Activated naive CD8-positive, alpha-beta T cell treated with anti-CD3 and anti-CD28 coated beads, Interleukin-2, amount 10 ng/mL, durations not matched to agents 7 days and 5 days (primary cell): ENCODE data around the gene DDX39B. TPM values are rescaled to one million over a fixed set of nuclear protein-coding genes. Genes with fewer than 3 reads are reported as not detected.
"Not testable (repeated sequence)": the region's sequence is repeated elsewhere in the genome, so short reads cannot be mapped to it uniquely, and the experiment has no call there.

Experiments used
- ATAC-seq: fragments of 150-1000 bp; cut with Tn5 transposase; one replicate; pipeline ENCODE4 v1.10.0; 2021; ENCODE audit warnings: low read depth, moderate library complexity
- POLR2A ChIA-PET: fragments of 350-600 bp; sonication (Branson Sonifier 250); formaldehyde crosslinking; loops from one replicate; lab custom pipeline; 2021; ENCODE audit warnings: antibody characterized with exemption; lab: Charles Lee
- DNase-seq: peaks from one replicate; pipeline ENCODE4 v3.0.0; 2021
- H3K27ac Mint-ChIP-seq: one replicate; pipeline ENCODE4 v1.8.0; 2022; ENCODE audit warnings: mild to moderate bottlenecking, mixed read lengths
- H3K27me3 Mint-ChIP-seq: one replicate; pipeline ENCODE4 v1.8.0; 2022; ENCODE audit warnings: mild to moderate bottlenecking, moderate library complexity, mixed read lengths
- H3K36me3 Mint-ChIP-seq: one replicate; pipeline ENCODE4 v1.8.0; 2021; ENCODE audit warnings: mild to moderate bottlenecking, mixed read lengths
- H3K4me1 Mint-ChIP-seq: one replicate; pipeline ENCODE4 v1.8.0; 2021; ENCODE audit warnings: mixed read lengths
- H3K4me3 Mint-ChIP-seq: one replicate; pipeline ENCODE4 v1.8.0; 2022; ENCODE audit warnings: mild to moderate bottlenecking, moderate library complexity, mixed read lengths
- H3K9me3 Mint-ChIP-seq: one replicate; pipeline ENCODE4 v1.8.0; 2021; ENCODE audit warnings: mixed read lengths
- total RNA-seq, 2 experiments: library from RNA; stranded (reverse); gene quantifications; one replicate each; pipeline ENCODE4 v1.2.3, GENCODE V29; 2021

Gene DDX39B
- total RNA-seq, 2 experiments from 2014 or later = 531 to 555 TPM

DNA sequence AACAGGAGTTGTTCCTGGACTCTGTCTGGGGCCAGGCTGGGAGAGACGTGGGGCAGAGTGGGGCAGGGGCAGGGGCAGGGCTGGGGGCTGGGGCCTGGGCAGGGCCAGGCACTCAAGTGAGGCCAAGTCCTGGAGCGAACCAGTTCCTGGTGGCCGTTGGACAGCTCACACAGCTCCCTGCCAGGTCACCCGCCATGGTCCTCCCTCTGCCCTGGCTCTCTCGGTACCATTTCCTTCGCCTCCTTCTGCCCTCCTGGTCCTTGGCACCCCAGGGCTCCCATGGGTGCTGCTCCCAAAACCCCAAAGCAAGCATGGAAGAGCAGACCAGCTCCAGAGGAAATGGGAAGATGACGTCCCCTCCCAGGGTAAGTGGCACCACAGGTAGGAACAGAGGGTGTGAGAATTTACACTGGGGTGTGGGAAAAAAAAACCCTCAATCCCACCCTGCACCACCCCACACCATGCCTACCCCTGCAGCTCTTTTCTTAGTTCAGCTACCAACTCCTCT lies 12.9 kb downstream of the DDX39B start, which contains the start of gene MCCD1:
Gene MCCD1, plus strand, starts transcription at position 142 of the 508 bp plus-strand sequence. Its CDS starts 53 bp downstream, at position 195.
- H3K4me1 Mint-ChIP-seq = peaks cover 11% of the 10 kb centered on the region
- POLR2A ChIA-PET = interaction anchor here (0.5 to 3.5 kb wide), 4 partner anchors 8 to 130 kb away, joined by 3 to 27 read pairs (median 4); partner anchors contain the start of gene DDX39B
- H3K27me3 Mint-ChIP-seq = no peaks in the 10 kb centered on the region
- no peak within 1 kb of the TSS for H3K27ac Mint-ChIP-seq
- peaks cover 31% of the 10 kb centered on the region for H3K36me3 Mint-ChIP-seq
- ATAC-seq (peak; percentile 27), DNase-seq (no peak)
- no peaks in the 10 kb centered on the region for H3K9me3 Mint-ChIP-seq
- H3K4me3 Mint-ChIP-seq = no peak within 1 kb of the TSS

- POLR2A ChIA-PET = interaction anchor here (0.7 to 3.5 kb wide), 3 partner anchors 8 to 22 kb away, joined by 3 to 27 read pairs (median 4); partner anchors contain the start of gene DDX39B
- H3K27me3 Mint-ChIP-seq = no peaks in the 10 kb centered on the region
- no peaks in the 10 kb centered on the region for H3K9me3 Mint-ChIP-seq
- no peak overlapping the region for H3K4me3 Mint-ChIP-seq
- H3K27ac Mint-ChIP-seq = no peak overlapping the region
- H3K4me1 Mint-ChIP-seq = peaks cover 10% of the 10 kb centered on the region
- DNase-seq (no peak), ATAC-seq (no peak)
- H3K36me3 Mint-ChIP-seq = peaks cover 29% of the 10 kb centered on the region
These were observed 13.5 kb downstream of the DDX39B start for GRCh38 chr6:31528307-31528777.

DNA sequence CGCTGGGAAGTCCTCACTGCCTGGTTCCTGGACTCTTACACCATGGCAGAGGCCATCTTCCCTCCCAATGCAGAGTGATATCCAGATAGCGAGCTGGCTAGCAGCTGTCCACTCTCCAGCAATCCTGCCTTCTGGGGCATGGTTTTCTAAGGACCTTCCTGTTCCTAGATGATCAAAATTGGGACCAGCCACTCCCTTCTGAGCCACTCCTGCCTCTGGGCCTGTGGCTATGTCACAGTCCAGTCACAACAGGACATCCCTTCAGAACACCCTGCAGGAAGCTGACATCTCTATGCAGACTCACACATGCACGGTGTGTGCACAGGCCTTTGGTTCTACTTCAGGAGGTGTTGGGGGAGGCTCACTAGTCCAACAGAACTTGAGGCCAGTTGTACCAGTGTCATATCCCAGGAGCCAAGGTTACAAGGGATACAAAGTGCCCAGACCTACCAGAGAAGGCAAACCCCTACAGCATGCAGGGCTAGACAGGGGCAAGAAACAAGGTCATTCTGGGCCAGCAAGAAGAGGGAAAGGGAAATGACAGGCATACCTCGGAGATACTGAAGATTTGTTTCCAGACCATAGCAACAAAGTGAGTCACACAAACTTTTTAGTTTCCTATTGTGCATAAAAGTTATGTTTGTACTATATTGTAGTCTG lies 15.7 kb downstream of the DDX39B start:
- ATAC-seq (no peak), DNase-seq (no peak)
- Mint-ChIP-seq H3K4me3 (no peak overlapping the region), H3K36me3 (peaks cover 11% of the 10 kb centered on the region), H3K4me1 (peaks cover 1% of the 10 kb centered on the region), H3K9me3 (no peaks in the 10 kb centered on the region), H3K27me3 (peaks cover 7% of the 10 kb centered on the region), H3K27ac (no peak overlapping the region)
- POLR2A ChIA-PET = interaction anchor here (0.5 kb wide), 1 partner anchor 310 kb away, joined by 4 read pairs; no protein-coding TSS in a partner anchor

DNA sequence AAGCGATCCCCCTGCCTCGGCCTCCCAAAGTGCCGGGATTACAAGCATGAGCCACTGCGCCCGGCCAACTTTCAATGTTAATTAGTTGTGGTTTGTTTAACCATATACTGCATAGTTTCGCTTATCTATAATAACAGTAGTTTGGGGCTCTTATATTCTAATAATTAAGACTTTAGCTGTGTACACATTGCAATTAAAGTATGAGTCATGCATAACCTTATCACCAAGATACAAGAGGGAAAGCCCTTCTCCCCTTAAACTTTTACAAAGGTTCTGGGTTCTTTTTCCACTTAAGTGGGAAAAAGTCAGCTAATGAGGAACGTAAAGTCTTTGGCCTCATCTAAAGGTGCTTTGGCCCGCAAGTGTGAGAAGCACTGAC lies 16.3 kb downstream of the DDX39B start:
- H3K9me3 Mint-ChIP-seq = no peaks in the 10 kb centered on the region
- ATAC-seq (no peak), DNase-seq (no peak)
- H3K27me3 Mint-ChIP-seq = peaks cover 9% of the 10 kb centered on the region
- H3K27ac Mint-ChIP-seq = no peak overlapping the region
- H3K4me1 Mint-ChIP-seq = peaks cover 1% of the 10 kb centered on the region
- H3K4me3 Mint-ChIP-seq = no peak overlapping the region
- POLR2A ChIA-PET = interaction anchor here (0.7 kb wide), 2 partner anchors 13 to 101 kb away, joined by 5 to 7 read pairs; no protein-coding TSS in a partner anchor
- H3K36me3 Mint-ChIP-seq = peaks cover 7% of the 10 kb centered on the region

- DNase-seq (no peak), ATAC-seq (no peak)
- Mint-ChIP-seq H3K27ac (no peak overlapping the region), H3K4me3 (no peak overlapping the region), H3K4me1 (no peaks in the 10 kb centered on the region), H3K27me3 (peaks cover 17% of the 10 kb centered on the region), H3K9me3 (no peaks in the 10 kb centered on the region), H3K36me3 (no peaks in the 10 kb centered on the region)
- POLR2A ChIA-PET = no interaction called here
These were observed 20.0 kb downstream of the DDX39B start for GRCh38 chr6:31521835-31522234.

- no peak for ATAC-seq
- POLR2A ChIA-PET = no interaction called here
- Mint-ChIP-seq H3K4me1 (peaks cover 2% of the 10 kb centered on the region), H3K4me3 (no peak overlapping the region), H3K36me3 (peaks cover 17% of the 10 kb centered on the region), H3K9me3 (no peaks in the 10 kb centered on the region), H3K27ac (no peak overlapping the region), H3K27me3 (peaks cover 12% of the 10 kb centered on the region)
- no peak for DNase-seq
These were observed 28.2 kb downstream of the DDX39B start for GRCh38 chr6:31513456-31514165.

DNA sequence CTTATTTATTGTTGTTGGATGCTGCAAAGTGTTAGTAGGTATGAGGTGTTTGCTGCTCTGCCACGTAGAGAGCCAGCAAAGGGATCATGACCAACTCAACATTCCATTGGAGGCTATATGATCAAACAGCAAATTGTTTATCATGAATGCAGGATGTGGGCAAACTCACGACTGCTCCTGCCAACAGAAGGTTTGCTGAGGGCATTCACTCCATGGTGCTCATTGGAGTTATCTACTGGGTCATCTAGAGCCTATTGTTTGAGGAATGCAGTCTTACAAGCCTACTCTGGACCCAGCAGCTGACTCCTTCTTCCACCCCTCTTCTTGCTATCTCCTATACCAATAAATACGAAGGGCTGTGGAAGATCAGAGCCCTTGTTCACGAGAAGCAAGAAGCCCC lies 31.8 kb downstream of the DDX39B start:
- H3K27me3 Mint-ChIP-seq = peaks cover 2% of the 10 kb centered on the region
- H3K4me3 Mint-ChIP-seq = no peak overlapping the region
- no peak for DNase-seq
- no peak for ATAC-seq
- no peak overlapping the region for H3K27ac Mint-ChIP-seq
- POLR2A ChIA-PET = interaction anchor here (1.7 kb wide), 1 partner anchor 15 kb away, joined by 4 read pairs; no protein-coding TSS in a partner anchor
- no peaks in the 10 kb centered on the region for H3K9me3 Mint-ChIP-seq
- H3K36me3 Mint-ChIP-seq = peaks cover 33% of the 10 kb centered on the region
- peaks cover 4% of the 10 kb centered on the region for H3K4me1 Mint-ChIP-seq

GRCh38 chr6:31509036-31509435 lies 32.8 kb downstream of the DDX39B start:
- H3K36me3 Mint-ChIP-seq = peaks cover 35% of the 10 kb centered on the region
- H3K4me1 Mint-ChIP-seq, H3K9me3 Mint-ChIP-seq, H3K4me3 Mint-ChIP-seq, H3K27ac Mint-ChIP-seq, DNase-seq, H3K27me3 Mint-ChIP-seq: not testable (repeated sequence)
- peak; percentile 33 for ATAC-seq
- POLR2A ChIA-PET = interaction anchor here (1.7 kb wide), 1 partner anchor 14 kb away, joined by 4 read pairs; no protein-coding TSS in a partner anchor

DNA sequence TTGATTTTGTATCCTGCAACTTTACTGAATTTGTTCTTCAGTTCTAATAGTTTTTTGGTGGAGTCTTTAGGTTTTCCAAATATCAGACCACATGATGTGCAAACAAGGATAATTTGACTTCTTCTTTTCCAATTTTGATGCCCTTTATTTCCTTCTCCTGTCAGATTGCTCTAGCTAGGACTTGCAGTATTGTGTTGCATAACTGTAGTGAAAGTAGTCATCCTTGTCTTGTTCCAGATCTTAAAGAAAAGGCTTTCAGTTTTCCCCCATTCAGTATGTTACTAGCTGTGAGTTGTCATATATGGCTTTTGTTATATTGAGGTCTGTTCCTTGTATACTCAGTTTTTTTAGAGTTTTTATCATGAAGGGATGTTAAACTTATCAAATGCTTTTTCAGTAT lies 39.2 kb downstream of the DDX39B start:
- no peak for DNase-seq
- H3K9me3 Mint-ChIP-seq = no peaks in the 10 kb centered on the region
- H3K4me3 Mint-ChIP-seq = no peak overlapping the region
- H3K27ac Mint-ChIP-seq = no peak overlapping the region
- ATAC-seq = no peak
- H3K36me3 Mint-ChIP-seq = peaks cover 39% of the 10 kb centered on the region
- peaks cover 43% of the 10 kb centered on the region for H3K4me1 Mint-ChIP-seq
- POLR2A ChIA-PET = interaction anchor here (0.7 kb wide), 1 partner anchor 8 kb away, joined by 4 read pairs; no protein-coding TSS in a partner anchor
- no peaks in the 10 kb centered on the region for H3K27me3 Mint-ChIP-seq

GRCh38 chr6:31499648-31500047 lies 42.2 kb downstream of the DDX39B start:
- not testable (repeated sequence) for H3K27me3 Mint-ChIP-seq, H3K27ac Mint-ChIP-seq, DNase-seq, H3K9me3 Mint-ChIP-seq, ATAC-seq
- Mint-ChIP-seq H3K4me3 (peak overlapping the region; percentile 97), H3K4me1 (peaks cover 51% of the 10 kb centered on the region), H3K36me3 (peaks cover 31% of the 10 kb centered on the region)
- POLR2A ChIA-PET = interaction anchor here (3.4 kb wide), 1 partner anchor 42 kb away, joined by 34 read pairs; the partner anchor contains the start of gene DDX39B

DNA sequence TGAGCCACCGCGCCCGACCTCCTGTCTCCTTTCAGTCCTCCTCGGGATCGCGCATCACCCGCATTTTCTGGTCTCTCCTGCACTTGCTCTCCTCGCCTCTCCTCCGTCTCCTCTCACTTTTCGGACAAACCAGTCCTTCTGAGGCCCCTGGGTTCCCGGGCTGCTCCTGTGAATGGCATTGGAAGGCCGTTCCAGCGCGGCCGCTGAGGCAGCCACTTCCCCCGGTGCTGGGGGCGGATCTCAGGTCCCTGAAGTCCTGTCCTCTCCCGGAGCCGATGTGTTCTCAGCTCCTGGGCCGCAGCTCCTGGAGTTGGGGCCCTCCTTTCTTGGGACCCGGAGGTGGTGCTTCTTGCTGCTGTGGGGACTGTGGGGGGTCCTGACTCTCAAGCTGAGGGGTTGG lies 43.1 kb downstream of the DDX39B start:
- Mint-ChIP-seq H3K27me3 (no peaks in the 10 kb centered on the region), H3K27ac (peak overlapping the region; percentile 75), H3K4me1 (peaks cover 51% of the 10 kb centered on the region), H3K9me3 (no peaks in the 10 kb centered on the region), H3K4me3 (peak overlapping the region; percentile 97), H3K36me3 (peaks cover 30% of the 10 kb centered on the region)
- POLR2A ChIA-PET = interaction anchor here (1.1 to 3.4 kb wide), 3 partner anchors 40 to 329 kb away, joined by 3 to 34 read pairs (median 4); partner anchors contain the start of genes DDX39B and HSPA1B
- DNase-seq = no peak
- no peak for ATAC-seq

- Mint-ChIP-seq H3K4me1 (peaks cover 47% of the 10 kb centered on the region), H3K27me3 (no peaks in the 10 kb centered on the region), H3K36me3 (peaks cover 26% of the 10 kb centered on the region), H3K27ac (peak within 1 kb of the TSS; percentile 87), H3K9me3 (no peaks in the 10 kb centered on the region), H3K4me3 (peak within 1 kb of the TSS; percentile 97)
- ATAC-seq = peak; percentile 71
- POLR2A ChIA-PET = interaction anchor here (1.0 to 3.4 kb wide), 6 partner anchors 34 to 330 kb away, joined by 3 to 34 read pairs (median 4); partner anchors contain the start of genes DDX39B, HSPA1B and NFKBIL1
- DNase-seq = peak; percentile 79
These were observed 44.0 kb downstream of the DDX39B start, which contains the start of gene MICB for GRCh38 chr6:31497531-31498476. Gene MICB, plus strand, starts transcription at chr6:31498145. Its CDS starts 49 bp downstream, at chr6:31498194.
